NCI-H2227 (cell line): Measurements from ENCODE around the gene CNPPD1.

ENCODE experiments used
- DNase-seq: peaks from one replicate; lab custom pipeline; 2025; ENCODE audit not compliant: unreplicated experiment; lab: John Stamatoyannopoulos, UW

The CNPPD1 gene

DNA sequence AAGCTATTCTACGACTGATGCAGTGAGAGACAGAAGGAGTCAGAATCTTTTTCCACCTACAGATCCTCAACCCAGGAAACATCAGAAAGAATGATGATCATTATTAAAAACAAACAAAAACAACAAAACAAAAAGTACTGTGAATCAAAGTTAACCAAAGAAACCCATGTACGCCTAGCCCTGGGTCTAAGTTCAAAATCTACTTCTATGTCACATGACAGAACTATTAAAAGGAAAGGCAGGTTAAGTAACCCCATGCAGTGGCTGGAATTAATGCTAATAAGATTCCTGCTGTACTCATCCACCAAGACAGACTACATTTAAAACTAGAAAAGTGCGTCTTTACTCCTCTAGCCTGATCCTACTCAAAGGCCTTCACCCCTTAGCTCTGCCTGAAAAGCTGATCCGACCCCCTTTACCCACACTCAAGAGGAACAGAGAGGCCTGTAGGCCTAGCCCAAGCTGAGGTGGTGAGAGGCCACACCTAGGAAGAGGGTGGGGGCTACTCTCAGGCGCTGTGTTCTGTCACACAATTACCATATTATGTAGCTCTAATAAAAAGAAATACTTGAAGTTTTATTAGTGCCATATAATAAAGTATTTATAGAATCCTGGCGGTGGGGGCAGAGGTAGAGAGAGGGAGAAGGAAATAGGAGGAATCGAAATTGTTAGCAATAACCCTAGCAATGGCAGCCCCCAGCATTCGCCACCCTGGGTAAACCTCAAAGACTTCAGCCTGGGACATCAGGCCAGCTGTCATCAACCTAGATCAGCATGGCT, 53.2 kb downstream of the CNPPD1 start:
- DNase-seq: no peak

DNA sequence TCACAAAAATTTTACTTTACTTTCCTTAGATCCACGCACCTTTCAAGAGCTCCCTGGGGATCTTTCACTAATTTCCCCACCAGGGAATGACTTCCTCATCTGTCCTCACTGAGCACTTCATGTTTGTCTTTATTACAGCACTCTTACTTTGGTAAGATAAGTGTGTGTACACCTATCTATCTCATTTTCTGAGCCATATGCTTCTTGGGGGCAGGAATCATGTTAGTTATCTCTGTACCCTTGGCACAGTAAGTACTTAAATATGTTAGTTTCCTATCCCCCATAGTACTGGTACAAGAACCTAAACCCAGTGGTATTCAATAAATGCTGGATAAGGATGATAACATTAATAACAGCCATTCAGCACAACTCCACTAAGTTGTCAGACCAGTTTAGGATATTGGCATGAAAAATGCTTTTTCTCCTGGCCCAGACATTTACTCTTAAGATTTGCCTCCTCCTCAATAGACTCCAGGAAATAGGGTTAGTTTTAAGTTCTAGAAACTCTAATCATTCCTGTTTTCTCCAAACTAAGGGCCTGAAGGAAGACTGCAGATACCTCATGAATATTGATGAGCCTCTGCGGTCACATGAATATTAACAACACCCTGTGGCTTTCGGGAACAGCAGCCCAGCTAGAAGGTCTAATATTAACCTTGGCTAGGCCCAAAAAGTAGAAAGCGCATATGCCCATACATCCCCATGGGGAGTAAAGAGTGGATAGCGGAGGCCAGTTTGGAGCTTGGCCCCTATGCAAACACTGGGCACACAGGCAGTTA, 54.3 kb downstream of the CNPPD1 start:
- no peak for DNase-seq
